Measurements from ENCODE around the gene DVL3.

The DVL3 gene

DNA sequence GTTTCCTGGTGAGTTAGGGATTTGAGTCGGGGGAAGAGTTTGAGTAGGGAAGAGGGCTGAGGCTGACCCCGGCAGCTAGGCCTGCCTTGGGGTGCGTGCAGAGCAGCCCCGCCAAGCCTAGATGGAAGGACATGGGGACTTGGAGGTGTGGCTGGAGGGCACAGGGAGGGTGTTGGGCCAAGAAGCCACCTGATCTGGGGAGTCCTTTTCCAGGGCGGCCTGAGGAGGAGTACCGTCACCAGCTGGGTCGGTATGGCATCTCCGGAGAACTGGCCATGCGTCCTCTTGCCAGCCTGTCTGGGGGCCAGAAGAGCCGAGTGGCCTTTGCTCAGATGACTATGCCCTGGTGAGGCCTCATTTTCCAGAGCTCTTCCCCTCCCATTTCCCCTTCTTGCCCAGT lies 37.7 kb downstream of the DVL3 start:
- POLR2A ChIA-PET = interaction anchor here (1.3 kb wide), 1 partner anchor 36 kb away, joined by 4 read pairs; no protein-coding TSS in a partner anchor

DNA sequence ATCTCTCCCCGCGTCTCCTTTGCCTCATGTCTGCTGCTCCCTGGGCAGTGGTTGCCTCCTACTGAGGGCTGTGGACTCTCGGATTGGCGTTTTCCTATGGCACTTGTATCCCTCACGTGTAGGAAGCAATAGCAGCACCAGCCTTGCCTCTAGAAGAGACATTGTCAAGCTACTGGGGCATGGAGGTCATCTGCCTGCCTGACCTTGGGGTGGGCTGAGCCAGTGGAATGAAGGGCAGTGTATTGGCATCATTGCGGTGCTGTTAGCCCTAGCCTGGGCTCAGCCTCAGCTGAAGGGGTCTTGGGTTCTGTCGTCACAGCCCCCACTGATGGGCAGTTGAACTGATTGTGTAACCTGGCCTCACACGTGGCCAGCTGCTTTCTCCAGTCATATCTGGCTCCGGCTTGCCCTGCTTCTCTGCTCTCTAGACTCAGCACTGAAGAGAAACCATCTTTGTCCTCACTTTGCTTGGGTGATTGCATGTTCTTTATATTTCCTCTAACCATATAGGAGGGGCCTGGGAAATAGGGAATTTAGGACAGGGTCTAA lies 38.9 kb downstream of the DVL3 start:
- no peak for DNase-seq (ENCODE audit: low read depth, low spot score)
- ChIA-PET POLR2A (interaction anchor here (0.6 kb wide), 1 partner anchor 20 kb away, joined by 5 read pairs; no protein-coding TSS in a partner anchor), CTCF (interaction anchor here (1.0 to 1.2 kb wide), 2 partner anchors 34 kb away, joined by 3 to 8 read pairs; partner anchors contain the start of gene VWA5B2)
- TF ChIP-seq, protein P1, sequence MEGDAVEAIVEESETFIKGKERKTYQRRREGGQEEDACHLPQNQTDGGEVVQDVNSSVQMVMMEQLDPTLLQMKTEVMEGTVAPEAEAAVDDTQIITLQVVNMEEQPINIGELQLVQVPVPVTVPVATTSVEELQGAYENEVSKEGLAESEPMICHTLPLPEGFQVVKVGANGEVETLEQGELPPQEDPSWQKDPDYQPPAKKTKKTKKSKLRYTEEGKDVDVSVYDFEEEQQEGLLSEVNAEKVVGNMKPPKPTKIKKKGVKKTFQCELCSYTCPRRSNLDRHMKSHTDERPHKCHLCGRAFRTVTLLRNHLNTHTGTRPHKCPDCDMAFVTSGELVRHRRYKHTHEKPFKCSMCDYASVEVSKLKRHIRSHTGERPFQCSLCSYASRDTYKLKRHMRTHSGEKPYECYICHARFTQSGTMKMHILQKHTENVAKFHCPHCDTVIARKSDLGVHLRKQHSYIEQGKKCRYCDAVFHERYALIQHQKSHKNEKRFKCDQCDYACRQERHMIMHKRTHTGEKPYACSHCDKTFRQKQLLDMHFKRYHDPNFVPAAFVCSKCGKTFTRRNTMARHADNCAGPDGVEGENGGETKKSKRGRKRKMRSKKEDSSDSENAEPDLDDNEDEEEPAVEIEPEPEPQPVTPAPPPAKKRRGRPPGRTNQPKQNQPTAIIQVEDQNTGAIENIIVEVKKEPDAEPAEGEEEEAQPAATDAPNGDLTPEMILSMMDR (IDR thresholded peaks at IDR 0.05; ENCODE audit: insufficient read depth, low read length, missing control alignments) = no peak
- H3K4me3 ChIP-seq (ENCODE audit: low read depth, low read length) = no peak overlapping the region

More for the DNA sequence above, 37.7 kb downstream of the DVL3 start:
- TF ChIP-seq, protein P1 (IDR thresholded peaks at IDR 0.05; ENCODE audit: insufficient read depth, low read length, missing control alignments) = no peak
- CTCF ChIA-PET = interaction anchor here (1.2 to 1.3 kb wide), 2 partner anchors 35 to 57 kb away, joined by 3 to 5 read pairs; no protein-coding TSS in a partner anchor
- no peak overlapping the region for H3K4me3 ChIP-seq (ENCODE audit: low read depth, low read length)
- no peak for DNase-seq (ENCODE audit: low read depth, low spot score)

DNA sequence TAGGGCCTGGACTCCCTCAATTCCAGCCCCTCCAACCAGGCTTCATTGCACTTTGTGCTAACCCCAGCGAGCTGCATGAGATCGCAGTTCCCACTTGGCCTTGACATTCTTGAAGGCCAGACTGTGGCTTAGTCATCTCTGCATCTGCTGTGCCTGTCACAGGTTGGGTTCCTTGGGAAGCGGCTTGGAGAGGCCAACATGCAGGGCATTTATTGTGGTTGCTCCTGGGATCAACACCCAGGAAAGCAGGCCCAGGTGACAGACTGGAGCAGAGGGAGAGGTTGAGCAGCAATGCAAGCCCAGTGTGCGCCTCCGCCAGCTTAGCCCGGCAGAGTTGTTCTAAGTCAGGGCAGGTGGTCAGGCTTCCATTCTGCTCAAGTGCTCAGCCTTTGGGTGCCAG lies 41.4 kb downstream of the DVL3 start:
- no peak overlapping the region for H3K4me3 ChIP-seq (ENCODE audit: low read depth, low read length)
- CTCF ChIA-PET = interaction anchor here (1.0 kb wide), 1 partner anchor 53 kb away, joined by 3 read pairs; the partner anchor contains the start of gene EEF1AKMT4
- POLR2A ChIA-PET = interaction anchor here (1.1 to 2.1 kb wide), 2 partner anchors 10 to 11 kb away, joined by 4 to 10 read pairs; no protein-coding TSS in a partner anchor
- TF ChIP-seq, protein P1 (IDR thresholded peaks at IDR 0.05; ENCODE audit: insufficient read depth, low read length, missing control alignments) = no peak
- DNase-seq (ENCODE audit: low read depth, low spot score) = no peak

DNA sequence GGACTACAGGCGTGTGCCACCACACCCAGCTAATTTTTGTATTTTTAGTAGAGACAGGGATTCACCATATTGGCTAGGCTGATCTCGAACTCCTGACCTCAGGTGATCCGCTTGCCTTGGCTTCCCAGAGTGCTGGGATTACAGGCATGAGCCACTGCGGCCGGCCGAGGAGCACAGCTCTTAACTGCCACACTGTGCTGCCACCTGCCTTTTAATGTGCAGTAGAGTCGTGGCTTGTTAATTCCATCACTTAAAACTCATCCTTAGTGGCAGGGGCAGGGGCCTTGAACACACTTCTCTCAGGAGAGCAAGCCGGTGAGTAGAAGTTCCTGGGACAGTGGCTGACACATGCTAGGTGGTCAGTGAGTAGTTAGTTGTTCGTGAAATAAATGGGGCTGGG lies 43.3 kb downstream of the DVL3 start:
- CTCF ChIA-PET = interaction anchor here (0.9 to 1.8 kb wide), 3 partner anchors 29 to 314 kb away, joined by 3 to 5 read pairs (median 4); partner anchors contain the start of genes EEF1AKMT4 and PARL
- POLR2A ChIA-PET = no interaction called here
- TF ChIP-seq, protein P1 (IDR thresholded peaks at IDR 0.05; ENCODE audit: insufficient read depth, low read length, missing control alignments) = no peak

DNA sequence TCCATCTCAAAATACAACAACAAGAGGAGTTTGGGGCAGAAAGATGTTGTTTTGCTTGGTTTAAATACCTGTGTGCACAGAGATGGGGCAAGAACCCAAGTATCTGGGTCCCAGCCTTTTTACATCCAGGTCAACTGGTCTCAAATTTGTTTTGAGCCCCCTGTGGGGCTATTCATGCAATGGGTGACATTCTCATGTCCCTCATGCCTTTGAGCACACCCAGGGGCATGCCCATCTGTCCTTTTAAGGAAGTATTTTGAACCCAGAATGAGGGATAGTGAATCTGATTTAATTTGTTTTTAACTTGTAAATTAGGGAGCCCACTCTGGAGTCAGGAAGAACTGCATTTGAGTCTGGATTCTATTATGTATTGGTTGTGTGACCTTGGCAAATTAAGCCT lies 45.6 kb downstream of the DVL3 start:
- no peak for DNase-seq (ENCODE audit: low read depth, low spot score)
- no peak overlapping the region for H3K4me3 ChIP-seq (ENCODE audit: low read depth, low read length)
- TF ChIP-seq, protein P1 (IDR thresholded peaks at IDR 0.05; ENCODE audit: insufficient read depth, low read length, missing control alignments) = no peak
- ChIA-PET CTCF (no interaction called here), POLR2A (interaction anchor here (0.6 kb wide), 1 partner anchor 11 kb away, joined by 4 read pairs; no protein-coding TSS in a partner anchor)

More for the DNA sequence above, 43.3 kb downstream of the DVL3 start:
- H3K4me3 ChIP-seq (ENCODE audit: low read depth, low read length) = no peak overlapping the region
- DNase-seq (ENCODE audit: low read depth, low spot score) = no peak

DNA sequence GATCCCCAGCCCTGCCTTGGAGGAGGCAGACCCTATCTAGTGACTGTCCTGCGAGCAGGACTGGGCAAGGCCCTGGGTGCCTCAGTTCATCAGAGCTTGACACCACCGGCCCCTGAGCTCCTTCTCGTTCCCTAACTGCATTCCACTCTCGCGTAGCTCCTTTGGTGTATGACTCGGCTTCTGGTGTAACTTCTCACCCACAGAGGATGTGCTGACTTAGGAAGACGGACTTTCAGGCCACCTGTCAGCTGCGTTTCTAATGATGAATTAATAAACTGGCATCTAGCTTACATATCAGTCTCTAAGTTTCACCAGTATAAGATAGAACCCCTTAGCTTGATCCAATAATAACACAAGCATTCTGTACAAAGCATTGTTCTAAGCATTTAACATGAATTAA lies 48.3 kb downstream of the DVL3 start:
- POLR2A ChIA-PET = interaction anchor here (0.6 kb wide), 1 partner anchor 17 kb away, joined by 4 read pairs; no protein-coding TSS in a partner anchor
- no peak overlapping the region for H3K4me3 ChIP-seq (ENCODE audit: low read depth, low read length)
- TF ChIP-seq, protein P1 (IDR thresholded peaks at IDR 0.05; ENCODE audit: insufficient read depth, low read length, missing control alignments) = no peak
- CTCF ChIA-PET = interaction anchor here (4.4 kb wide), 1 partner anchor 23 kb away, joined by 28 read pairs; no protein-coding TSS in a partner anchor
- no peak for DNase-seq (ENCODE audit: low read depth, low spot score)
